H1 (cell line): ENCODE results near the gene LTBP4. TPM values are rescaled to one million over a fixed set of nuclear protein-coding genes. Genes with fewer than 3 reads are reported as not detected.

Source experiments
- CTCF ChIA-PET: fragments of 300-600 bp; sonication (Branson Sonifier 250); formaldehyde crosslinking; loops from one replicate; lab custom pipeline; 2021; ENCODE audit not compliant: partially characterized antibody; lab: Charles Lee
- POLR2A ChIA-PET: fragments of 300-600 bp; sonication (Branson Sonifier 250); formaldehyde crosslinking; loops from one replicate; lab custom pipeline; 2021; ENCODE audit warnings: inconsistent platforms; ENCODE audit not compliant: partially characterized antibody; lab: Charles Lee
- DNase-seq, 2 experiments: peaks; one replicate each; pipeline versions ENCODE4 v3.0.0 to v3.0.0-alpha.2; 2010 to 2022; ENCODE audit warnings: low spot score in 2 of 2, low read depth in 1 of 2, mixed read lengths in 1 of 2
- FAIRE-seq: peaks from 2 replicates; lab custom pipeline; 2011; peaks lifted over from hg19 to GRCh38; lab: Jason Lieb, UNC
- H2AFZ ChIP-seq: 2 replicates; pipeline ENCODE4 v1.8.1; 2012; ENCODE audit warnings: low read length, inconsistent platforms
- H2AK5ac ChIP-seq: 2 replicates; pipeline ENCODE4 v1.6.1; 2013; ENCODE audit warnings: low read depth, low read length
- H2BK120ac ChIP-seq: replicated peaks from 2 replicates; pipeline ENCODE3; 2013; ENCODE audit warnings: low read depth, low read length, inconsistent platforms
- H2BK12ac ChIP-seq: 2 replicates; pipeline ENCODE4 v1.6.1; 2013; ENCODE audit warnings: low read depth, low read length
- H2BK15ac ChIP-seq: 2 replicates; pipeline ENCODE4 v1.6.1; 2013; ENCODE audit warnings: low read length
- H2BK20ac ChIP-seq: 2 replicates; pipeline ENCODE4 v1.6.1; 2013; ENCODE audit warnings: low read length
- H2BK5ac ChIP-seq: 2 replicates; pipeline ENCODE4 v1.6.1; 2013; ENCODE audit warnings: low read depth, low read length
- H3K14ac ChIP-seq: 2 replicates; pipeline ENCODE4 v1.6.1; 2013; ENCODE audit warnings: inconsistent platforms; ENCODE audit not compliant: insufficient read length
- H3K18ac ChIP-seq: 2 replicates; pipeline ENCODE4 v1.6.1; 2013; ENCODE audit warnings: low read length; ENCODE audit errors: extremely low read depth
- H3K23ac ChIP-seq: 2 replicates; pipeline ENCODE4 v1.6.1; 2013; ENCODE audit warnings: inconsistent platforms; ENCODE audit not compliant: insufficient read length
- H3K23me2 ChIP-seq: 2 replicates; pipeline ENCODE4 v1.6.1; 2013; ENCODE audit warnings: low read depth, low read length
- H3K27ac ChIP-seq: 2 replicates; pipeline ENCODE4 v1.6.1; 2011; ENCODE audit warnings: low read depth, low read length, inconsistent platforms
- H3K27me3 ChIP-seq, 4 experiments: replicated peaks in 1 of 4; 1 replicate in 1 of 4; 2 replicates in 3 of 4; pipeline versions ENCODE4 v1.6.1 to v1.8.1; 2011 to 2013; ENCODE audit warnings: low read length in 3 of 4, mild to moderate bottlenecking in 3 of 4, inconsistent platforms in 2 of 4, mixed read lengths in 2 of 4, moderate library complexity in 1 of 4; ENCODE audit not compliant: control insufficient read depth in 3 of 4, insufficient read depth in 3 of 4; ENCODE audit errors: extremely low read depth in 1 of 4
- H3K36me3 ChIP-seq, 4 experiments: 2 replicates each; pipeline versions ENCODE4 v1.6.1 to v1.8.1; 2011 to 2013; ENCODE audit warnings: mild to moderate bottlenecking in 4 of 4, low read length in 3 of 4, moderate library complexity in 2 of 4, control low read depth in 1 of 4, inconsistent platforms in 1 of 4; ENCODE audit not compliant: insufficient read depth in 4 of 4, control insufficient read depth in 2 of 4
- H3K4ac ChIP-seq: replicated peaks from 2 replicates; pipeline ENCODE3; 2013; ENCODE audit warnings: low read length, low read depth, mixed read lengths, inconsistent platforms; ENCODE audit not compliant: insufficient read length
- H3K4me1 ChIP-seq, 4 experiments: replicated peaks in 1 of 4; 1 replicate in 1 of 4; 2 replicates in 3 of 4; pipeline versions ENCODE4 v1.6.1 to v1.8.1; 2011 to 2013; ENCODE audit warnings: low read length in 3 of 4, inconsistent platforms in 2 of 4, mixed read lengths in 1 of 4; ENCODE audit not compliant: insufficient read depth in 4 of 4, control insufficient read depth in 3 of 4
- H3K4me2 ChIP-seq, 2 experiments: 2 replicates each; pipeline versions ENCODE4 v1.6.1 to v1.8.1; 2011 to 2013; ENCODE audit warnings: low read depth in 2 of 2, low read length in 2 of 2, control low read depth in 1 of 2, inconsistent platforms in 1 of 2, mild to moderate bottlenecking in 1 of 2; ENCODE audit not compliant: insufficient read depth in 1 of 2
- H3K4me3 ChIP-seq, 4 experiments: fragments of 200-600, 300-600 bp in 1 of 4; sonication (generic), shearing (Covaris generic), sonication (Bioruptor Twin) in 1 of 4; 2 replicates each; pipeline versions ENCODE4 v1.5.1 to v1.8.1; 2011 to 2016; ENCODE audit warnings: low read length in 4 of 4, low read depth in 3 of 4, control low read depth in 2 of 4, inconsistent platforms in 2 of 4, mild to moderate bottlenecking in 2 of 4, mixed read lengths in 1 of 4, moderate library complexity in 1 of 4; ENCODE audit not compliant: insufficient read depth in 2 of 4; ENCODE audit errors: extremely low read depth in 1 of 4
- H3K56ac ChIP-seq: replicated peaks from 2 replicates; pipeline ENCODE3; 2013; ENCODE audit warnings: low read depth, mild to moderate bottlenecking, mixed read lengths, low read length, inconsistent platforms; ENCODE audit not compliant: insufficient read length
- H3K79me1 ChIP-seq: 2 replicates; pipeline ENCODE4 v1.6.1; 2013; ENCODE audit warnings: low read depth, low read length, control low read depth
- H3K79me2 ChIP-seq, 2 experiments: 2 replicates each; pipeline versions ENCODE4 v1.6.1 to v1.8.1; 2012 to 2013; ENCODE audit warnings: low read length in 2 of 2, mild to moderate bottlenecking in 2 of 2, inconsistent platforms in 1 of 2; ENCODE audit not compliant: insufficient read depth in 2 of 2, control insufficient read depth in 1 of 2
- H3K9ac ChIP-seq, 4 experiments: replicated peaks in 1 of 4; 1 replicate in 1 of 4; 2 replicates in 3 of 4; pipeline versions ENCODE4 v1.6.1 to v1.8.1; 2011 to 2013; ENCODE audit warnings: low read depth in 3 of 4, low read length in 3 of 4, control low read depth in 2 of 4, mild to moderate bottlenecking in 2 of 4, moderate library complexity in 2 of 4, inconsistent platforms in 1 of 4; ENCODE audit errors: extremely low read depth in 1 of 4
- H3K9me3 ChIP-seq, 2 experiments: 2 replicates each; pipeline versions ENCODE4 v1.6.1 to v1.8.1; 2012 to 2013; ENCODE audit warnings: mild to moderate bottlenecking in 2 of 2, moderate library complexity in 2 of 2, control low read depth in 1 of 2, inconsistent platforms in 1 of 2, low read depth in 1 of 2, low read length in 1 of 2, mixed read lengths in 1 of 2; ENCODE audit not compliant: insufficient read depth in 2 of 2
- H4K20me1 ChIP-seq, 2 experiments: replicated peaks in 1 of 2; 2 replicates each; pipeline versions ENCODE3 to v1.8.1; 2011 to 2013; ENCODE audit warnings: inconsistent platforms in 2 of 2, low read length in 2 of 2, mild to moderate bottlenecking in 1 of 2; ENCODE audit not compliant: insufficient read depth in 2 of 2, control insufficient read depth in 1 of 2
- H4K5ac ChIP-seq: 2 replicates; pipeline ENCODE4 v1.6.1; 2013; ENCODE audit warnings: low read length, low read depth, mixed read lengths, inconsistent platforms; ENCODE audit not compliant: insufficient read length
- H4K8ac ChIP-seq: 2 replicates; pipeline ENCODE4 v1.8.0; 2013; ENCODE audit warnings: mild to moderate bottlenecking, moderate library complexity, low read length, inconsistent platforms; ENCODE audit not compliant: insufficient read depth; ENCODE audit errors: extremely low read depth
- H4K91ac ChIP-seq: replicated peaks from 2 replicates; pipeline ENCODE3; 2013; ENCODE audit warnings: low read length, mixed read lengths, inconsistent platforms; ENCODE audit not compliant: insufficient read length
- EZH2 ChIP-seq: fragments of 200-600 bp; sonication (generic); IDR thresholded peaks from 2 replicates; pipeline ENCODE4 v1.7.1; 2012; ENCODE audit warnings: low read depth, mild to moderate bottlenecking, moderate library complexity, low read length, inconsistent platforms; ENCODE audit not compliant: severe bottlenecking
- GABPA ChIP-seq: IDR thresholded peaks from 2 replicates; pipeline ENCODE4 v1.6.1; 2011; ENCODE audit warnings: mild to moderate bottlenecking, low read length, moderate library complexity, borderline replicate concordance; ENCODE audit not compliant: insufficient read depth
- GTF2F1 ChIP-seq: IDR thresholded peaks from 2 replicates; pipeline ENCODE4 v1.6.1; 2012; ENCODE audit warnings: low read depth, low read length, improper control_type of control experiment, borderline replicate concordance
- NRF1 ChIP-seq: IDR thresholded peaks from 2 replicates; pipeline ENCODE4 v1.6.1; 2011; ENCODE audit warnings: mild to moderate bottlenecking, low read depth, low read length, improper control_type of control experiment
- PHF8 ChIP-seq: fragments of 200-600 bp; sonication (generic); conservative IDR thresholded peaks from 2 replicates; pipeline ENCODE4 v1.7.1; 2012; ENCODE audit warnings: low read depth, mild to moderate bottlenecking, inconsistent platforms, low read length, moderate library complexity
- POLR2AphosphoS5 ChIP-seq: IDR thresholded peaks from 2 replicates; pipeline ENCODE4 v1.6.1; 2011; ENCODE audit warnings: low read depth, low read length
- SRF ChIP-seq: IDR thresholded peaks from 2 replicates; pipeline ENCODE4 v1.6.1; 2011; ENCODE audit warnings: mild to moderate bottlenecking, low read depth, low read length, moderate library complexity
- TBP ChIP-seq: IDR thresholded peaks from 2 replicates; pipeline ENCODE4 v1.6.1; 2011; ENCODE audit warnings: low read depth, low read length, improper control_type of control experiment
- ZNF274 ChIP-seq: IDR thresholded peaks from 2 replicates; pipeline ENCODE4 v1.7.0; 2012; ENCODE audit warnings: low read length, borderline replicate concordance; ENCODE audit errors: extremely low read depth
- WGBS, 2 experiments: shearing (Covaris generic) in 1 of 2; methylation state at CpG; one replicate each; pipeline versions ENCODE4 v1.1.6 to v1.1.7; 2013 to 2015; ENCODE audit warnings: low lambda C conversion rate in 2 of 2, mixed read lengths in 2 of 2, inconsistent platforms in 1 of 2, low coverage in 1 of 2, missing lambda C conversion rate in 1 of 2; ENCODE audit not compliant: insufficient replicate concordance in 2 of 2, insufficient coverage in 1 of 2, insufficient read length in 1 of 2; ENCODE audit errors: extremely low coverage in 1 of 2, missing lambda C conversion rate in 1 of 2; 5-methylcytosine and 5-hydroxymethylcytosine counted together
- polyA plus RNA-seq, 7 experiments: library from polyadenylated mRNA; depleted of rRNA in 3 of 7; stranded (reverse) in 5 of 7; unstranded in 2 of 7; fragments of >200 nt in 5 of 7; fragments of 200-250 nt in 2 of 7; gene quantifications; 1 replicate in 5 of 7; 2 replicates in 1 of 7; 4 replicates in 1 of 7; pipeline versions ENCODE4 v1.2.1 to v1.2.3, GENCODE V29; 2011 to 2013; ENCODE audit warnings: missing spikeins in 2 of 7, mixed read lengths in 2 of 7
- total RNA-seq: library from RNA; stranded (reverse); fragmentation: NEBNext Ultra II Directional; extraction: Animal tissue kit (Norgen Biotek cat#: 25700); gene quantifications from 2 replicates; pipeline ENCODE4 v1.2.1, GENCODE V29; 2021
- TF ChIP-seq, protein P1 (sequence below): IDR thresholded peaks from 2 replicates; pipeline ENCODE4 v1.6.1; 2012; ENCODE audit warnings: inconsistent platforms
- TF ChIP-seq, protein P2 (sequence below): IDR thresholded peaks from 2 replicates; pipeline ENCODE4 v1.6.1; 2011; ENCODE audit warnings: low read depth, mild to moderate bottlenecking, low read length; ENCODE audit not compliant: insufficient read depth

LTBP4 gene
- total and polyA plus RNA-seq, 2 of the 8 experiments (the other 6 are each of a cell fraction or from before 2014, with no cell fraction given): 54.5 to 77.1 TPM

DNA sequence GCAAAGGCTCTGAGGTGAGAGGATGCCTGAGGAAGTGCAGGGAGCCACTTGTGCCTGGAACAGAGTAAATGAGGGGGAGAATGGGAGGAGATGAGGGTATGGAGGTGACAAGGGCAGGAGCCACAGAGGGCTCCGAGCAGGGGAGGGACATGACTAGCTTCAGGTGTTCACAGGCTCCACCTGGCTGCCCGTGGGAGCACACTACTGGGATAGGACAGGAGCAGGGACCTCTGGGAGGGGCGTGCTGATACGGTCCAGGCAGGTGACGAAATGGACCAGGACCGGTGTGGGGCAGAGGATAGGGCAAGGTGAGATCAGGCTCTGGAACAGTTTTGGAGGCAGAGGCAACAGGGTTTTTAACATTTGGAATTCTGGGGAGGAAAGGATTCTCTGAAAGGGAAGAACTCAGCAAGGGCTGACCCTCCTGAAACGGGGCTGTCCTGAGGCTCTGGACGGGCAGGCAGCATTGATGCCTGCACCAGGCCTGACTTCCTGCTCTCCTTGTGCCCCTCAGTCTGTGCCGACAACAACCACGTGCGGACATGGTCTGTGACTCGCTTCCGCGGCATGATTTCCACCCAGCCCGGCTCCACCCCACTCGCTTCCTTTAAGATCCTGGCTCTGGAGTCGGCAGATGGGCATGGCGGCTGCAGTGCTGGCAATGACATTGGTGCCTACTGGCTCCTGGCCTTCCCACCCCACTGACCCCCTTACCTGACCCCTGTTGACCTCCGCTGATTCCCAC is 12.9 kb upstream of the LTBP4 start:
- TF ChIP-seq EZH2 (no peak), SRF (no peak), PHF8 (no peak), GABPA (no peak), TBP (no peak), NRF1 (no peak), GTF2F1 (no peak), POLR2AphosphoS5 (no peak), ZNF274 (no peak)
- TF ChIP-seq, protein P1, sequence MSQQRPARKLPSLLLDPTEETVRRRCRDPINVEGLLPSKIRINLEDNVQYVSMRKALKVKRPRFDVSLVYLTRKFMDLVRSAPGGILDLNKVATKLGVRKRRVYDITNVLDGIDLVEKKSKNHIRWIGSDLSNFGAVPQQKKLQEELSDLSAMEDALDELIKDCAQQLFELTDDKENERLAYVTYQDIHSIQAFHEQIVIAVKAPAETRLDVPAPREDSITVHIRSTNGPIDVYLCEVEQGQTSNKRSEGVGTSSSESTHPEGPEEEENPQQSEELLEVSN: no peak
- TF ChIP-seq, protein P2, sequence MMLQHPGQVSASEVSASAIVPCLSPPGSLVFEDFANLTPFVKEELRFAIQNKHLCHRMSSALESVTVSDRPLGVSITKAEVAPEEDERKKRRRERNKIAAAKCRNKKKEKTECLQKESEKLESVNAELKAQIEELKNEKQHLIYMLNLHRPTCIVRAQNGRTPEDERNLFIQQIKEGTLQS: no peak
- TF ChIP-seq, all 59 proteins: peak for 0
- no peak overlapping the region for H2BK20ac ChIP-seq
- no peak overlapping the region for H2AK5ac ChIP-seq
- peaks cover 0 to 7% of the 10 kb centered on the region in 2 experiments for H4K20me1 ChIP-seq
- H3K4me1 ChIP-seq: no peaks in the 10 kb centered on the region
- no peak overlapping the region for H3K9ac ChIP-seq
- H3K79me2 ChIP-seq: no peaks in the 10 kb centered on the region
- H3K23ac ChIP-seq: no peak overlapping the region
- H3K36me3 ChIP-seq: peaks cover 2 to 18% (median 10%) of the 10 kb centered on the region in 4 experiments; a peak in 6 of 8 replicates
- H3K79me1 ChIP-seq: no peaks in the 10 kb centered on the region
- no peak overlapping the region for H2AFZ ChIP-seq
- no peak overlapping the region for H3K4ac ChIP-seq
- no peak overlapping the region for H2BK5ac ChIP-seq
- H2BK15ac ChIP-seq: no peak overlapping the region
- no peak overlapping the region for H3K18ac ChIP-seq
- WGBS, 2 experiments: 95% methylated on average over 17 of the region's 19 CpGs; no CpG with 5 or more reads in 1 of the 2 experiments
- no peak for DNase-seq
- FAIRE-seq: no peak
- ChIA-PET CTCF (interaction anchor here (1.0 to 3.1 kb wide), 3 partner anchors 11 to 60 kb away, joined by 3 to 12 read pairs (median 3); no protein-coding TSS in a partner anchor), POLR2A (interaction anchor here (0.6 to 1.2 kb wide), 4 partner anchors 10 to 30 kb away, joined by 3 to 4 read pairs (median 3); no protein-coding TSS in a partner anchor)
- no peak overlapping the region for H2BK12ac ChIP-seq
- H2BK120ac ChIP-seq: no peak overlapping the region
- no peak overlapping the region for H4K8ac ChIP-seq
- no peak overlapping the region for H4K5ac ChIP-seq
- no peaks in the 10 kb centered on the region; the same call in 1 of the 2 replicates for H3K23me2 ChIP-seq
- no peaks in the 10 kb centered on the region for H3K9me3 ChIP-seq
- H3K27me3 ChIP-seq: no peaks in the 10 kb centered on the region
- no peak overlapping the region for H3K56ac ChIP-seq
- H3K27ac ChIP-seq: no peak overlapping the region
- no peak overlapping the region for H4K91ac ChIP-seq
- H3K4me3 ChIP-seq: no peak overlapping the region
- H3K4me2 ChIP-seq: no peak overlapping the region
- H3K14ac ChIP-seq: no peak overlapping the region
